ENCODE measurements around the gene KLHL28.

Gene KLHL28

DNA sequence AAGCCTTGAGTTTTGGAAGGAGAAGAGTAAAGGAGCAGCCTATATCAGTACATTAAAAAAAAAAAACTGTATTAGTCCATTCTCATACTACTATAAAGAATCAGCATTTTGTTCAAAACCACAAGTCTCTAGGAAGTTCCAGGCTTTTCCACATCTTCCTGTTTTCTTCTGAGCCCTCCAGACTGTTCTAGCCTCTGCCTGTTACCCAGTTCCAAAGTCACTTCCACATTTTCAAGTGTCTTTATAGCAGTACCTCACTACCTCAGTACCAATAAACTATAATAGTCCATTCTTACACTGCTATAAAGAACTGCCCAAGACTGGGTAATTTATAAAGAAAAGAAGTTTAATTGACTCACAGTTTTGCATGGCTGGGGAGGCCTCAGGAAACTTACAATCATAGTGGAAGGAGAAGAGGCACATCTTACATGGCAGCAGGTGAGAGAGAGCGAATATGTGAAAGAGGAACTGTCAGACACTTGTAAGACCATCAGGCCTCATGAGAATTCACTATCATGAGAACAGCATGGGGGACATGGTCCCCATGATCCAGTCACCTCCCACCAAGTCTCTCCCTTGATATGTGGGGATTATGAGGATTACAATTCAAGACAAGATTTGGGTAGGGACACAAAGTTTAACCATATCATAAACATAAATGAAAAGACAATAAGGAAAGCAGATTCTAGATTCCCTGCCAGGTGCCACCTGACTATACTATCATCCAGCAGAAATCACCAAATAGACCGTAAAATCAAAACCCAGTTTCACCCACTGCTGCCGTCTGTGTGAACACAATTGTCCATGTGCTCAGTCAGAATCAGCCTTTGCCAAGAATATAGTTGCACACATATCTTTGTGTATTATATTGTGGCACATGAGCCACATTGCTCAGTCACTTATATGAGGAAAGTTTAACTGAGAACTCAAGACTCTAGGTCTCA lies 28.0 kb upstream of the KLHL28 start:
- TF ChIP-seq, protein P1, sequence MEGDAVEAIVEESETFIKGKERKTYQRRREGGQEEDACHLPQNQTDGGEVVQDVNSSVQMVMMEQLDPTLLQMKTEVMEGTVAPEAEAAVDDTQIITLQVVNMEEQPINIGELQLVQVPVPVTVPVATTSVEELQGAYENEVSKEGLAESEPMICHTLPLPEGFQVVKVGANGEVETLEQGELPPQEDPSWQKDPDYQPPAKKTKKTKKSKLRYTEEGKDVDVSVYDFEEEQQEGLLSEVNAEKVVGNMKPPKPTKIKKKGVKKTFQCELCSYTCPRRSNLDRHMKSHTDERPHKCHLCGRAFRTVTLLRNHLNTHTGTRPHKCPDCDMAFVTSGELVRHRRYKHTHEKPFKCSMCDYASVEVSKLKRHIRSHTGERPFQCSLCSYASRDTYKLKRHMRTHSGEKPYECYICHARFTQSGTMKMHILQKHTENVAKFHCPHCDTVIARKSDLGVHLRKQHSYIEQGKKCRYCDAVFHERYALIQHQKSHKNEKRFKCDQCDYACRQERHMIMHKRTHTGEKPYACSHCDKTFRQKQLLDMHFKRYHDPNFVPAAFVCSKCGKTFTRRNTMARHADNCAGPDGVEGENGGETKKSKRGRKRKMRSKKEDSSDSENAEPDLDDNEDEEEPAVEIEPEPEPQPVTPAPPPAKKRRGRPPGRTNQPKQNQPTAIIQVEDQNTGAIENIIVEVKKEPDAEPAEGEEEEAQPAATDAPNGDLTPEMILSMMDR (IDR thresholded peaks at IDR 0.05): no peak
- peaks cover 31% of the 10 kb centered on the region for H3K36me3 Mint-ChIP-seq (ENCODE audit: low read depth)
- peaks cover 2% of the 10 kb centered on the region for H3K27me3 Mint-ChIP-seq (ENCODE audit: low read depth, poor library complexity)
- peaks cover 3% of the 10 kb centered on the region for H3K9me3 Mint-ChIP-seq
- no peak overlapping the region for H3K4me3 Mint-ChIP-seq
- H3K4me1 Mint-ChIP-seq: peaks cover 12% of the 10 kb centered on the region
- no peak for DNase-seq
- peak overlapping the region; percentile 72 for H3K27ac Mint-ChIP-seq

DNA sequence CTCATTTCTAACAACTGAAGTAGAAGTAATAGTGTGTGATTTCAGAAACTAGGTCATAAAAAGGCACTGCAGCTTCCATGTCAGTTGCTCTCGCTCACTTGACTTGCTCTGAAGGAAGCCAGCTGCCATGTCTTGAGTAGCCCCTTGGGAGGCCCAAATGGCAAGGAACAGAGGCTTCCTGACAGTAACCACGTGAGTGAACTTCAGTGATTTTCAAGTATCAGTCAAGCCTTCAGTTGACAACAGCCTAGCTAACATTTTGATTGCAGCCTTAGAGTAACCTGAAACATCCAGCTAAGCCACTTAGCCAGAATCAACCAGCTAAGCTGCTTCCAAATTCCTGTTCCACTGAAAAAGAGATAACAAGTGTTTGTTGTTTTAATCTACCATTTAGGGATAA lies 26.9 kb upstream of the KLHL28 start:
- peaks cover 3% of the 10 kb centered on the region for H3K9me3 Mint-ChIP-seq
- H3K4me1 Mint-ChIP-seq: peaks cover 12% of the 10 kb centered on the region
- no peak overlapping the region for H3K4me3 Mint-ChIP-seq
- TF ChIP-seq, protein P1 (IDR thresholded peaks at IDR 0.05): no peak
- H3K27me3 Mint-ChIP-seq (ENCODE audit: low read depth, poor library complexity): peaks cover 2% of the 10 kb centered on the region
- H3K36me3 Mint-ChIP-seq (ENCODE audit: low read depth): peaks cover 30% of the 10 kb centered on the region
- H3K27ac Mint-ChIP-seq: peak overlapping the region; percentile 24
- DNase-seq: peak; percentile 23

DNA sequence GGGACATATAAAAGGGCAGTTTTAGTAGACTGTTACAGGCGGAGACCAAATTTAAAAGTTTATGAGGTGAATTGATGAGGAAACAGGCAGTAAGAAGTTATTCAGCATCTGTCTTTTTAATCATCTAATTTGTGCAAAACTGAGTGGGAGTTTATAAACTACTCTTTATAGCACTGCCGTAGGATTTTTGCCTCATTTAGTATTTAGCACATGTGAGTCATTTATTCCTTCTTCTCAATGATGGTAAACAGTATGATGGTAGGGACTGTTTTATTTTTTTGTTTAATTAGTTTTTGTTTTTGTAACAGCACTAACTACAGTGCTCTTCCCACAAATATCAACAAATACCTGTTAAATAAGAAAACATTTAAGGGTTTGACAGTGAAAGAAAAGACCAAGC lies 20.8 kb upstream of the KLHL28 start:
- Mint-ChIP-seq H3K4me3 (no peak overlapping the region), H3K4me1 (no peaks in the 10 kb centered on the region), H3K27ac (no peak overlapping the region), H3K27me3 (ENCODE audit: low read depth, poor library complexity) (no peaks in the 10 kb centered on the region), H3K36me3 (ENCODE audit: low read depth) (peaks cover 31% of the 10 kb centered on the region), H3K9me3 (peaks cover 3% of the 10 kb centered on the region)
- TF ChIP-seq, protein P1 (IDR thresholded peaks at IDR 0.05): no peak
- no peak for DNase-seq

DNA sequence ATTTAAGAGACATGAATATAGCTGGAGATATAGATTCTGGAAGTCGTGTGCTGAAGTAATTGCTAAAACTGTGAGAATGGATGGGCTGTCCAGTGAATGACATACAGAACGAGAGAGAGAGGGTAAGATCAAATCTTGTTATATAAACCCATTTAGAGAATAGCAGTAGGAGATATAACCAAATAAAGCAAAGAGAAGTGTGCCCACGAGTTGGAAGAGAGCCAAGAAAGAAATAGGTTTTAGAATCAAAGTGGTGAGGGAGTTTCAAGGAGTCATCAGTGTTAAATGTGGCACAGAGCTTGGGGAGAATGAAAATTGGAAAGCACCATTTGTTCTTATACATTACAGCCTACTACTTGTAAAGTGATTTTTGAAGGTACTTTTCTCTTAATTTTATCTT lies 19.5 kb upstream of the KLHL28 start:
- Mint-ChIP-seq H3K27me3 (ENCODE audit: low read depth, poor library complexity) (no peaks in the 10 kb centered on the region), H3K4me1 (no peaks in the 10 kb centered on the region), H3K27ac (no peak overlapping the region), H3K4me3 (no peak overlapping the region), H3K9me3 (peaks cover 2% of the 10 kb centered on the region), H3K36me3 (ENCODE audit: low read depth) (peaks cover 25% of the 10 kb centered on the region)
- TF ChIP-seq, protein P1 (IDR thresholded peaks at IDR 0.05): no peak
- no peak for DNase-seq

DNA sequence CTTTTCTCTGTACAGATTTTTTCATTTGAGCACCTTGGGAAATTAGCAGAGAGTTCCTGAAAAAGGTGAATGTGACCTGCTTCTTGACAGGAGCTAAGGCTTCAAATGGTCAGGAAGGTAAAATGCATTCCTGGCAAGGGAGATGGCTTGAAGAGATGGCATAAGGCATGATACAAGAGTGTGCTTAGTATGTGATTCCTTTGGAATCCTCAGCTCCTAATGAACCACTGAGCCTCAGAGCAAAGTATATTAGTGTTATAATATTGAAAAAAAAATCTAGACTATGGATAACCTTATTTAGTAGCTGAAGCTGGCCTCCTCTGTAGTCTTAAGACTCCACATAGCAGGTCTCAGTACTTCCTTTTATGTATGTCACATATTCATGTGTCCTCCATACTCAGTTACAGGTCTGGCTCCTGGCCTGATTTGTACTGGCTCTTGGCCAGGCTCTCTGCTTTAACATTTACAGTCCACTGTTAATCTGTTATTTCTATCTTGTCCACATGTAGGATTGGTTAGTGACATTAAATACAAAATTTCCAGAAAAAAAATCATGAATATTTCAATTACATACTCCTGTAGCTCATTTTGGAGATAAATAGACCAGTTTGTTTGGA lies 18.1 kb upstream of the KLHL28 start:
- Mint-ChIP-seq H3K9me3 (peaks cover 6% of the 10 kb centered on the region), H3K4me3 (no peak overlapping the region), H3K4me1 (no peaks in the 10 kb centered on the region), H3K27me3 (ENCODE audit: low read depth, poor library complexity) (no peaks in the 10 kb centered on the region), H3K36me3 (ENCODE audit: low read depth) (peaks cover 35% of the 10 kb centered on the region), H3K27ac (no peak overlapping the region)
- DNase-seq: no peak
- TF ChIP-seq, protein P1 (IDR thresholded peaks at IDR 0.05): no peak
